RWPE1 (cell line): ENCODE measurements around the gene HPCA.

Experiments
- CTCF ChIA-PET: fragments of 350-600 bp; sonication (Branson Sonifier 250); formaldehyde crosslinking; extraction: SDS; loops from one replicate; lab custom pipeline; 2021; lab: Yijun Ruan, JAX
- POLR2A ChIA-PET: fragments of 400-600 bp; formaldehyde crosslinking; extraction: SDS; loops from one replicate; lab custom pipeline; 2020; ENCODE audit warnings: antibody characterized with exemption; ENCODE audit not compliant: low non-redundant PET; lab: Yijun Ruan, JAX
- DNase-seq: peaks from one replicate; pipeline ENCODE4 v3.0.0; 2012; ENCODE audit warnings: low spot score
- H3K27ac ChIP-seq: fragments of 450-650 bp; 2 replicates; pipeline ENCODE4 v1.5.1; 2017
- TF ChIP-seq, protein P1 (sequence below): fragments of 450-650 bp; conservative IDR thresholded peaks from 2 replicates; pipeline ENCODE4 v1.5.1; 2017; ENCODE audit warnings: low read depth, mild to moderate bottlenecking

The HPCA gene

DNA sequence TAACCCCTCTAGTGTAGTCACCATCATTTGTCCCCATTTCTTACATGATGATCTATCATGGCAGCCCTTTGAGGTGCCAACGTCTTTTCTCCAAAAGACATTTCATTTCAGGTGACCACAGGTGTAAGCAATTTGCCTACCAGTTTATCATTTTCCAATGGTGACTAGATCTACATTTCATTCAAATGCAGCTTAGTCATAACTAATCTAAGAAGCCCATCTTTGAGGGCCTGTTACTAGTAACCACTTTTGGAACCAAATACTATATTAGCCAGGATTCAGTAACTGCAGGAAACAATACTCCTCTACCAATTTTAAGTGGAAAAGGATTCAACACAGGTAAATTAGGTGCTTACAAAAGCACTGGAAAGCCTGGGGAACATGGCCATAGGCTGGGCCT is 45.5 kb downstream of the HPCA start:
- CTCF ChIA-PET, result interaction anchor here (1.1 kb wide), 1 partner anchor 155 kb away, joined by 4 read pairs; no protein-coding TSS in a partner anchor
- POLR2A ChIA-PET, result interaction anchor here (0.7 kb wide), 1 partner anchor 65 kb away, joined by 3 read pairs; no protein-coding TSS in a partner anchor

DNA sequence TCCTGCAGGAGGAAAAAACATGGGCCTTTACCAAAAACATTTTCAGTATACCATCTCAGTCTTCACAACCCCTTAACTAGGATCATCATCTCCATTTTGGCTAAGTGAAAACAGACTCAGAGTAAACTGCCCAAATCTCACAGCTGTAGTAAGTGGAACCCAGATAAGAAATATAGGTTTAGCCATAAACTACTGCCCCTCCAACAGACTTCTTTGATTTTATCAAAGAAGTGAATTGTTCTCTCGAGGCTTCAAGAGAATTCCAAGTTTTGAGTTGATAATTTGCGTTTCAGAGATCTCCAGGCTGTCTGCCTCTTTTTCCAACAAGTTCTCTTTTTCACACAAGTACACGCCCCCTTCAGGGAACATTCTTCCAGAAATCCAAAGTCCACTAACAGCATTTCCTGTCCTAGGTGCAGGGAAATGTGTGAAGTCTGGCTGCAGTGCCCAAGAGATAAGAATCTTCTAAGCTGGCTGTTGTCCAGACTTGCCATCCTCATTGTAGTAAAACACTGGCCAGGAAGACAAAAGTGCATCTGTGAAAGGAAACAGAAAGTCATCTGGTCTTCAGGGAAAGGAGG is 47.5 kb downstream of the HPCA start:
- TF ChIP-seq, protein P1, sequence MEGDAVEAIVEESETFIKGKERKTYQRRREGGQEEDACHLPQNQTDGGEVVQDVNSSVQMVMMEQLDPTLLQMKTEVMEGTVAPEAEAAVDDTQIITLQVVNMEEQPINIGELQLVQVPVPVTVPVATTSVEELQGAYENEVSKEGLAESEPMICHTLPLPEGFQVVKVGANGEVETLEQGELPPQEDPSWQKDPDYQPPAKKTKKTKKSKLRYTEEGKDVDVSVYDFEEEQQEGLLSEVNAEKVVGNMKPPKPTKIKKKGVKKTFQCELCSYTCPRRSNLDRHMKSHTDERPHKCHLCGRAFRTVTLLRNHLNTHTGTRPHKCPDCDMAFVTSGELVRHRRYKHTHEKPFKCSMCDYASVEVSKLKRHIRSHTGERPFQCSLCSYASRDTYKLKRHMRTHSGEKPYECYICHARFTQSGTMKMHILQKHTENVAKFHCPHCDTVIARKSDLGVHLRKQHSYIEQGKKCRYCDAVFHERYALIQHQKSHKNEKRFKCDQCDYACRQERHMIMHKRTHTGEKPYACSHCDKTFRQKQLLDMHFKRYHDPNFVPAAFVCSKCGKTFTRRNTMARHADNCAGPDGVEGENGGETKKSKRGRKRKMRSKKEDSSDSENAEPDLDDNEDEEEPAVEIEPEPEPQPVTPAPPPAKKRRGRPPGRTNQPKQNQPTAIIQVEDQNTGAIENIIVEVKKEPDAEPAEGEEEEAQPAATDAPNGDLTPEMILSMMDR, result no peak; the same call in none of the 2 replicates
- peak overlapping the region; percentile 75 for H3K27ac ChIP-seq
- DNase-seq, result peak; percentile 21
- POLR2A ChIA-PET, result no interaction called here
- CTCF ChIA-PET, result interaction anchor here (0.5 to 2.1 kb wide), 15 partner anchors 9 to 154 kb away, joined by 3 to 8 read pairs (median 4); no protein-coding TSS in a partner anchor

More for the DNA sequence above, 45.5 kb downstream of the HPCA start:
- TF ChIP-seq, protein P1, result no peak
- no peak for DNase-seq
- no peak overlapping the region for H3K27ac ChIP-seq

- POLR2A ChIA-PET, result no interaction called here
- H3K27ac ChIP-seq, result peak overlapping the region; percentile 75
- CTCF ChIA-PET, result interaction anchor here (0.5 to 2.1 kb wide), 7 partner anchors 8 to 153 kb away, joined by 3 to 8 read pairs (median 4); no protein-coding TSS in a partner anchor
- no peak for DNase-seq
- TF ChIP-seq, protein P1, result no peak
Measured at GRCh38 chr1:32934535-32934934, 48.2 kb downstream of the HPCA start.

DNA sequence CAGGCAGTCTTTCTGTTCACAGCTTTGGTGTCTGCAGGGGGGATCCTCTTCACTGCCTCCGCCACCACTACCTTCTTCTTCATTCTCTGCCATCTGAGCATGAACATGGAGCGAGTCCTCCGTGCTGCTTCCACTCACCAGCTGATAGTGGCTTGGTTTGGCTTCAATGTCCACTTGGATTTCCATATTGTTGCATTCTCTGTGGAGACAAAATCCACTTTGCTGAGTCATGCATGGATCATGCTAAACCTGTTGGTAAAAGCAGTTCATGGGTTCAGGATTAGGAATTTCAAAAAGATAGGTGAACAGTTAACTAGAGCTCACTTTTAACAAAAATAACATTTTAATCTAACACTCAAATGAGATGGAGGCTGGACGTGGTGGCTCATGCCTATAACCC is 50.8 kb downstream of the HPCA start:
- no peak for DNase-seq
- ChIA-PET POLR2A (no interaction called here), CTCF (interaction anchor here (1.0 kb wide), 1 partner anchor 149 kb away, joined by 3 read pairs; no protein-coding TSS in a partner anchor)
- TF ChIP-seq, protein P1, result no peak
- H3K27ac ChIP-seq, result peak overlapping the region; percentile 52

GRCh38 chr1:32939655-32940371 is 53.5 kb downstream of the HPCA start:
- CTCF ChIA-PET, result interaction anchor here (1.0 to 1.2 kb wide), 3 partner anchors 14 to 146 kb away, joined by 3 to 4 read pairs (median 4); no protein-coding TSS in a partner anchor
- DNase-seq, result peak; percentile 67
- TF ChIP-seq, protein P1, result no peak
- POLR2A ChIA-PET, result no interaction called here
- H3K27ac ChIP-seq, result peak overlapping the region; percentile 85

GRCh38 chr1:32944180-32944579 is 57.9 kb downstream of the HPCA start:
- CTCF ChIA-PET, result interaction anchor here (0.5 to 1.0 kb wide), 3 partner anchors 26 to 62 kb away, joined by 4 to 6 read pairs (median 4); no protein-coding TSS in a partner anchor
- POLR2A ChIA-PET, result interaction anchor here (0.7 kb wide), 1 partner anchor 202 kb away, joined by 4 read pairs; no protein-coding TSS in a partner anchor
- TF ChIP-seq, protein P1, result no peak
- H3K27ac ChIP-seq, result no peak overlapping the region
- no peak for DNase-seq
